ENCODE results near the gene DNASE1L1.

Gene DNASE1L1

DNA sequence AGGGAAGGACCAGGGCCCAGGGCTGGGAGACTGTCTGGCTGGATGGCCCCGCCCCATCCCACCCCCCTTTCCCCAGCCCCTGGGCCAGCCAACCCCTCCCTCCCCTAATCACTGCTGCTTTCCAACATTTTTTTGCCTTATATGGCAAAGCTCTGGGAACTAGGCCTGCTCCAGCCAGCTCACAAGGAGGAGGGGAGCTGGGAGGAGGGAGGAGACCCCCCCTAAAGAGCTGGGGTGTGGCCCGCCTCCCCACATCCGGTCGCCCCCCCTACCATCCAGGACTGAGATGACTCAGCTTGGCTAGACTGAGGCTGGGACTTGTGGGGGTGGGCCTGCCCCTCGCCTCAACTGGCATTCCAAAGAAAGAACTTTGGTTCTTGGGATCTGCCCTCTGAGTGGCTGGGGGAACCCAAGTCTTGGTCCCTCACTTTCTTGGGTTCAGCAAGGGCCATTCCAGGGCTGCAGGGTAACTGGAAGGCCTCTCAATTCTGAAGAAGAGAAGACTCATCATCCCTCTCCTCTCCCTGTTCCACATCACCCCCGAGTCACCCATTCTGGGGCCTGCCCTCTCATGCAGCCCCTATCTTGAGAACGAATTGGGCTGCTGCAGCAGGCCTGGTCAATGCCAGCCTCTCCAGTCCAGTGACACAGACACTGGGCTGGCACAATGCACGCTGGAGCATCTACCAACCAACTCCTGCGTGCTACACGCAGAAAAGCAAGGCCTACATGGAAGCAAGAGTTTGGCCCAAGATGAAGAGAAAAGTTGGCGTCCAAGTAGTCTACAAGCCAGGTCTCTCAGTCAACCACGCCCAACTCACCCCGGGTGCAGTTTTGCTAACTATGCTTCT lies 39.4 kb downstream of the DNASE1L1 start:
- Mint-ChIP-seq H3K27ac (peak overlapping the region; percentile 95 to 98), H3K27me3 (no peaks in the 10 kb centered on the region), H3K9me3 (no peaks in the 10 kb centered on the region), H3K36me3 (ENCODE audit: insufficient read depth) (peaks cover 72% of the 10 kb centered on the region), H3K4me1 (ENCODE audit: low read depth in 2 of 2) (peaks cover 16 to 18% of the 10 kb centered on the region in 2 donors), H3K4me3 (peak overlapping the region; percentile 86 to 92)
- peak; percentile 67 to 68 (median 67) for DNase-seq
- peak; percentile 21 for ATAC-seq (replicated peaks)

DNA sequence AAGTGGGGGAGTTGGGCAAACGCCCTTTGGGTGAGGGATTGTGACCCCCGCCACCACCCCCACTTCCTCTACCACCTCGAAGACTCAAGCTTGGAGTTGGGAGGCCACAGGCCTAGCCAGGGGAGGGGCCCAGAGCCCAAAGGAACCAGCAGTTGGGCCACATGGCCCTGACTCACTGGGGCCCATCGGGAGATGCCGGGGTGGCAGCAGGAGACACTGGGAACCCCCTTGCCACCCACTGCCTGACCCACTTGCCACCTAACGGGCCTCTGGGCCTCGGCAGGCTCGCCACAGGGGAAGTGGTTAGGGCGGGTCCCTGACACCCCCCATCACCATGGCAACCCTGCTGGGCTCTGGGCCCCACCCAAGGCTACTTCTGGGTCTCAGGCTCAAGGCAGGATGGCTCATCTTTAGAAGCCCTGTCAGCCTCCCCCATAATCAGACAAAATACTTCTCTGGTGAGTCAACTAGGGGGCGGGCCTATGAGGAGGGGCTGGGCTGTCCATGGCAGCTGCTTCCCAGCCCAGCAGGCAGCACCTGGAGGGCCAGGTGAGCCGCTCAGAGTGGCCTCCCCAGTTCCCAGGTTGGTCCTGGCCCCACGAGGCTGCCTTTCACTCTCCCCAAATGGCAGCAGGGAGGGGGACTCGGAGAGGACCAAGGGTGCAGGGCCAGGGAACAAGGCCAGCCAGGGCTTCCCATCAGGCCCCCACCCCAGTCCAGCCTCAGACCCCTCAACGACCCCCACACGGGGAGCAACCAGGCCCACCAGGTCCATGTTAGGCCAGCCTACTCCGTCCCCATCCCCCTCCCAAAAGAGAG lies 40.2 kb downstream of the DNASE1L1 start:
- peak; percentile 88 to 92 (median 89) for DNase-seq
- Mint-ChIP-seq H3K27ac (peak overlapping the region; percentile 95 to 98), H3K4me1 (ENCODE audit: low read depth in 2 of 2) (peaks cover 16 to 19% of the 10 kb centered on the region in 2 donors), H3K36me3 (ENCODE audit: insufficient read depth) (peaks cover 81% of the 10 kb centered on the region), H3K4me3 (peak overlapping the region; percentile 86 to 92), H3K27me3 (no peaks in the 10 kb centered on the region), H3K9me3 (no peaks in the 10 kb centered on the region)
- peak; percentile 63 for ATAC-seq (replicated peaks)

DNA sequence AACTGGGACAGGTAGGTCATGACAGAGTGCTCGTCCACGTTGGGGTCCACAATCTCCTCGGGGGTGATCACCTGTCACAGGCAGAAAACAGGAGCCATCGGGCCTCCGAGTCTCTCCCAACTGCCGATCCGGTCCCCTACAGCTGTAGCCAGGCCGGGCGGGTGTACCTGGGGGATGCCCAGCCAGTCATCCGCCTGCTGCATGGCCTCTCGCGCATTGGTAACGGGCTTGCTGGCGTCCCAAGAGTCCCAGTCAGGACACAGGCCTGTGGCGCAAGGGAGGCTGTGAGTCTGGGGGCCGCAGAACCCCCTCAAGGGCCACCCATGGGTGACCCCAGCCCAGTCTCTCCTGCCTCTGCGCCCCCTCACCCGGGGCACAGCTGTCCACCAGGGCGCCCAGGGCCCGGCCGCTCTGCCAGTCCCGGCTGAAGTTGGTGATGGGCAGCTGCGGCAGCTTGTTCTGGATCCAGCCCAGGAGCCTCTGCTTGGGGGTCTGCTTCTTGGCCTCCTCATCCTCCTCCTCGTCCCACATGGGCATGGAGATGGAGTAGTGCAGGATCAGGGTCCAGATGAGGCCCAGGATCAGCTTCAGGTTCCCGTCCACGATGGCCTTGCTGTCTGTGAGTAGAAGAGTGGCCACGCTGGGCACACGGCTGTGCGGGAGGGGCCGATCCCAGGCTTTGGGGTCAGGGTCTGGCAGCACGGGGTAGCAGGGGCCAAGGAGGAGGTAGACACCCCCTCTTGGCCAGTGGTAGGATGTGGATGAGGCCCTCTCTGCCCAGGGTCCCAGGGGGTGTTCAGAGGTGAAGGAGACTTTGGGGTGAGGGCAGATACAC lies 41.4 kb downstream of the DNASE1L1 start:
- Mint-ChIP-seq H3K27ac (peak overlapping the region; percentile 95 to 98), H3K27me3 (no peaks in the 10 kb centered on the region)
- no peak for ATAC-seq (replicated peaks)

GRCh38 chrX:154366666-154367055 lies 42.4 kb downstream of the DNASE1L1 start:
- no peak for ATAC-seq (replicated peaks)
- Mint-ChIP-seq H3K27me3 (no peaks in the 10 kb centered on the region), H3K27ac (peak overlapping the region; percentile 83 to 98), H3K4me3 (peak overlapping the region in 1 of 2 donors; percentile 59), H3K36me3 (ENCODE audit: insufficient read depth) (peaks cover 96% of the 10 kb centered on the region), H3K9me3 (no peaks in the 10 kb centered on the region), H3K4me1 (ENCODE audit: low read depth in 2 of 2) (peaks cover 6 to 21% of the 10 kb centered on the region in 2 donors)
- no peak for DNase-seq

More for the DNA sequence above, 41.4 kb downstream of the DNASE1L1 start:
- Mint-ChIP-seq H3K9me3 (no peaks in the 10 kb centered on the region), H3K36me3 (ENCODE audit: insufficient read depth) (peaks cover 91% of the 10 kb centered on the region), H3K4me3 (peak overlapping the region; percentile 86 to 92), H3K4me1 (ENCODE audit: low read depth in 2 of 2) (peaks cover 11 to 21% of the 10 kb centered on the region in 2 donors)
- DNase-seq, result no peak

- Mint-ChIP-seq H3K27ac (peak overlapping the region in 1 of 2 donors; percentile 98), H3K36me3 (ENCODE audit: insufficient read depth) (peaks cover 100% of the 10 kb centered on the region), H3K4me3 (peak overlapping the region in 1 of 2 donors; percentile 19), H3K9me3 (no peaks in the 10 kb centered on the region), H3K4me1 (ENCODE audit: low read depth in 2 of 2) (peaks cover 6 to 21% of the 10 kb centered on the region in 2 donors), H3K27me3 (no peaks in the 10 kb centered on the region)
- no peak for ATAC-seq (replicated peaks)
- DNase-seq, result no peak
Observed at GRCh38 chrX:154365997-154366665, 42.9 kb downstream of the DNASE1L1 start.

- H3K27ac Mint-ChIP-seq, result peak overlapping the region; percentile 68 to 98
- H3K4me3 Mint-ChIP-seq, result peak overlapping the region; percentile 45 to 59
- H3K9me3 Mint-ChIP-seq, result no peaks in the 10 kb centered on the region
- H3K36me3 Mint-ChIP-seq (ENCODE audit: insufficient read depth), result peaks cover 100% of the 10 kb centered on the region
- H3K4me1 Mint-ChIP-seq (ENCODE audit: low read depth in 2 of 2), result peaks cover 6 to 22% of the 10 kb centered on the region in 2 donors
- ATAC-seq (replicated peaks) (no peak), DNase-seq (no peak)
- H3K27me3 Mint-ChIP-seq, result no peaks in the 10 kb centered on the region
Observed at GRCh38 chrX:154365052-154365600, 43.9 kb downstream of the DNASE1L1 start.

- peaks cover 6 to 24% of the 10 kb centered on the region in 2 donors for H3K4me1 Mint-ChIP-seq (ENCODE audit: low read depth in 2 of 2)
- H3K36me3 Mint-ChIP-seq (ENCODE audit: insufficient read depth), result peaks cover 100% of the 10 kb centered on the region
- H3K27me3 Mint-ChIP-seq, result no peaks in the 10 kb centered on the region
- DNase-seq, result no peak
- ATAC-seq (replicated peaks), result no peak
- no peaks in the 10 kb centered on the region for H3K9me3 Mint-ChIP-seq
- peak overlapping the region in 1 of 2 donors; percentile 40 for H3K4me3 Mint-ChIP-seq
- H3K27ac Mint-ChIP-seq, result peak overlapping the region in 1 of 2 donors; percentile 98
Observed at GRCh38 chrX:154363706-154364439, 45.2 kb downstream of the DNASE1L1 start.

DNA sequence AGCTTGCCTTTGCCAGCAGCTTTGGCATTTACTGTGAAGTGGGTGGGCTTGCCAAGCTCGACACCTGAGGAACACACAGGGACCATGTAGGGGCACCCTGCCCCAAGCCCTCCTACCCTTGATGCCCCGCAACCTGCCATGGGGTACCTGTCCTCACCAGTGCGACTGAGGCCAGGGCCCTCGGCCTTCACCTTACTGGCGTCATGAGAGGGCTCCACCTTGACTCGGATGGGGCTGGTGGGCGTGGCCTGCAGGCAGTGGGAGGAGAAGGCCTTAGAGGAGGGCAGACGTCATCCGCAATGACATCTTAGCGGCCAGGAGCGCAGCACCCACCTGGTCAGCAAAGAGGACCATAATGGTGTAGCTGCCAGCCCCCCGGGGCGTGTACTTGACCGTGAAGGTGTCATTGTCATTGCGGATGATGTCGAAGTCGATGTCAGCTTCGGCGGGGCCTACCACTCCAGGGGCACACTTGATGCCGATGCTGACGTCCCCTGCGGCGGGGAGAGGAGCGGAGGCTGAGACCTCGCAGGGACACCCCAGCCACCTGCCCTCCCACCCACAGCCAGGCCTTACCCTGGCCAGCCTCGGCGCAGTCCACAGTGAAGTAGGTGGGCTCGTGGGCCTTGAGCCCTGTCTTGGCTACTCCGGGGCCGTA lies 46.8 kb downstream of the DNASE1L1 start:
- peak overlapping the region in 1 of 2 donors; percentile 55 for H3K4me3 Mint-ChIP-seq
- H3K4me1 Mint-ChIP-seq (ENCODE audit: low read depth in 2 of 2), result peaks cover 6 to 27% of the 10 kb centered on the region in 2 donors
- peak overlapping the region in 1 of 2 donors; percentile 98 for H3K27ac Mint-ChIP-seq
- peaks cover 100% of the 10 kb centered on the region for H3K36me3 Mint-ChIP-seq (ENCODE audit: insufficient read depth)
- H3K9me3 Mint-ChIP-seq, result no peaks in the 10 kb centered on the region
- DNase-seq (no peak), ATAC-seq (replicated peaks) (no peak)
- no peaks in the 10 kb centered on the region for H3K27me3 Mint-ChIP-seq

DNA sequence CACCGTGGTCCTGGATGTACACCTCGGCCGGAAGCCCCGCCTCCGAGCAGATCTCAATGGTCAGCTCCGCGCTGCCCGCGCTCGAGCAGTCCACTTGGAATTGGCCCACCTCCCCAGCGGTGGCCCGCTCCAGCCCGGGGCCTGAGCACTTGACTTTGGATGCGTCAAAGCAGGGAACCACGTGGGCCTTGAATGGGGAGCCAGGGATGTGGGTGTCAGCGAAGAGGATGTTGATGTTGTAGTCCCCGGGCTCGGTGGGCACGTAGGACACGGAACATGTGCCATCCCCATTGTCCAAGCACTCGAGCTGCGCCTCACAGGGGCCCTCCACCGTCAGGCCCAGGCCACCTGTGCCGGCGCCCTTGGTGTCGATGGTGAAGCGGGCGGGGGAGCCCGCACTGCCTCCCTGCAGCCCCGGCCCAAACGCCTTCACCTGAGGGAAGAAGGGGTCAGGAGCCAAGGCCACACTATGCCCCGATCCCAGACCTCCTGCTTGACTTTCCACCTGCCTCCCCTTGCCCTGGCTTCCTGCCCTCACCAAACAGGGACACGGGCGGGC lies 48.8 kb downstream of the DNASE1L1 start:
- Mint-ChIP-seq H3K9me3 (no peaks in the 10 kb centered on the region), H3K27ac (peak overlapping the region in 1 of 2 donors; percentile 98), H3K36me3 (ENCODE audit: insufficient read depth) (peaks cover 100% of the 10 kb centered on the region), H3K4me3 (peak overlapping the region; percentile 20 to 55), H3K27me3 (no peaks in the 10 kb centered on the region), H3K4me1 (ENCODE audit: low read depth in 2 of 2) (peaks cover 6 to 34% of the 10 kb centered on the region in 2 donors)
- ATAC-seq (replicated peaks) (no peak), DNase-seq (no peak)

DNA sequence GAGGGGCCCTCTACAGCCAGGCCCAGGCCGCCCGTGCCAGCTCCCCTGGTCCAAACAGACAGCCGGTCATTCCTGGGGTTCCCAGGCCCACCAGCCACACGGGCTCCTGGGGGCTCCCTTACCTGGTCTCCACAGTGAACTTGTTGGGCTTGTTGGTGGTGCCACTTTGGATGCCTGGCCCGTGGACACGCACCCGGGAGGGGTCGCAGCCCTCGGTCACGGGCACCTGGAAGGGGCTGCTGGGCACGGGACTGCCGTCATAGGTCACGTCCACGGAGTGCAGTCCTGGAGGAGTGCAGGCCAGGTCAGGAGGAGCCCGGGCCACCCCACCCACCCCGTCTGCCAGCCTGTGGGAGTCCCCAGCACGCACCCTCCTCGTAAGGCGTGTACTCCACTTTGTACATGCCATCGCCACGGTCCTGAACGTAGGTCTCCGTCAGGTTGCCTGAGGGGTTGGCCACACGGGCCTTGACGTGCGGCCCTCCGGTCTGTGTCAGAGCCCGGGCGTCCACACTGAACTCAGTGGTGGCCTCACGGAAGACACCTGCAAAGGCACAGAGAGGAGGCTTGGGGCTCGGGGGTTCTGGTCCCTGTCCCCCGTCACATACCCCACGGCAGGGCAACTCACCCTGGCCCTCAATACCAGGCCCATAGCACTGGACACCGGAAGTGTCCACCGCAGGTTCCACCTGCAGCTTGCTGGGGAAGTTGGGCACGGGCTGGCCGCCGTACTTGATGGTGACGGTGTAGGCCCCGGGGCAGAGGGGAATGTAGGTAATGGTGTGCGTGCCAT lies 49.5 kb downstream of the DNASE1L1 start:
- Mint-ChIP-seq H3K27me3 (no peaks in the 10 kb centered on the region), H3K4me3 (peak overlapping the region in 1 of 2 donors; percentile 27), H3K36me3 (ENCODE audit: insufficient read depth) (peaks cover 100% of the 10 kb centered on the region), H3K9me3 (no peaks in the 10 kb centered on the region), H3K4me1 (ENCODE audit: low read depth in 2 of 2) (peaks cover 6 to 28% of the 10 kb centered on the region in 2 donors), H3K27ac (peak overlapping the region in 1 of 2 donors; percentile 98)
- DNase-seq, result no peak
- ATAC-seq (replicated peaks), result no peak

All from effector memory CD8-positive, alpha-beta T cell (primary cell).